Stomach smooth muscle (tissue), 2 donors: ENCODE data around the gene ZNF397.

Source experiments
- H3K27ac ChIP-seq: one replicate; pipeline ENCODE4 v1.7.0; 2013; ENCODE audit warnings: mild to moderate bottlenecking, low read length, inconsistent platforms
- H3K27me3 ChIP-seq, 2 donors: one replicate each; pipeline ENCODE4 v1.7.0; 2013; ENCODE audit warnings: low read length in 2 of 2; ENCODE audit not compliant: insufficient read depth in 2 of 2, control insufficient read depth in 1 of 2
- H3K36me3 ChIP-seq, 2 donors: one replicate each; pipeline ENCODE4 v1.7.0; 2013; ENCODE audit warnings: low read length in 2 of 2; ENCODE audit not compliant: control insufficient read depth in 2 of 2, insufficient read depth in 2 of 2
- H3K4me1 ChIP-seq: one replicate; pipeline ENCODE4 v1.7.0; 2013; ENCODE audit warnings: low read length; ENCODE audit not compliant: control insufficient read depth, insufficient read depth
- H3K4me3 ChIP-seq, 2 donors: one replicate each; pipeline ENCODE4 v1.7.0; 2013; ENCODE audit warnings: low read length in 2 of 2
- H3K9ac ChIP-seq, 2 donors: one replicate each; pipeline ENCODE4 v1.7.0; 2013; ENCODE audit warnings: low read length in 2 of 2, mild to moderate bottlenecking in 1 of 2
- H3K9me3 ChIP-seq, 2 donors: one replicate each; pipeline ENCODE4 v1.7.0; 2013; ENCODE audit warnings: low read length in 2 of 2; ENCODE audit not compliant: control insufficient read depth in 2 of 2
- donor health status: healthy.
- donor health status: Pancreatic carcinoma.

The ZNF397 gene

GRCh38 chr18:35245719-35246317 lies 5.0 kb downstream of the ZNF397 start:
- no peak overlapping the region for H3K4me3 ChIP-seq
- H3K9ac ChIP-seq: no peak overlapping the region
- no peaks in the 10 kb centered on the region for H3K9me3 ChIP-seq
- no peaks in the 10 kb centered on the region for H3K27me3 ChIP-seq
- H3K36me3 ChIP-seq: peaks cover 44 to 50% of the 10 kb centered on the region in 2 donors
- peaks cover 4% of the 10 kb centered on the region for H3K4me1 ChIP-seq
- H3K27ac ChIP-seq: no peak overlapping the region

- no peak overlapping the region for H3K4me3 ChIP-seq
- H3K9ac ChIP-seq: no peak overlapping the region
- H3K9me3 ChIP-seq: no peaks in the 10 kb centered on the region
- H3K27me3 ChIP-seq: no peaks in the 10 kb centered on the region
- peaks cover 46 to 52% of the 10 kb centered on the region in 2 donors for H3K36me3 ChIP-seq
- peaks cover 4% of the 10 kb centered on the region for H3K4me1 ChIP-seq
- no peak overlapping the region for H3K27ac ChIP-seq
Observed at GRCh38 chr18:35246831-35247230, 6.0 kb downstream of the ZNF397 start.

- Histone ChIP-seq H3K9me3 (no peaks in the 10 kb centered on the region), H3K36me3 (peaks cover 47 to 52% of the 10 kb centered on the region in 2 donors), H3K4me1 (peaks cover under 1% of the 10 kb centered on the region), H3K9ac (no peak overlapping the region), H3K27me3 (no peaks in the 10 kb centered on the region), H3K4me3 (no peak overlapping the region), H3K27ac (no peak overlapping the region)
Observed at GRCh38 chr18:35247412-35248249, 6.8 kb downstream of the ZNF397 start.

GRCh38 chr18:35248429-35248828 lies 7.6 kb downstream of the ZNF397 start:
- no peak overlapping the region for H3K9ac ChIP-seq
- no peaks in the 10 kb centered on the region for H3K27me3 ChIP-seq
- H3K27ac ChIP-seq: no peak overlapping the region
- no peaks in the 10 kb centered on the region for H3K9me3 ChIP-seq
- no peak overlapping the region for H3K4me3 ChIP-seq
- no peaks in the 10 kb centered on the region for H3K4me1 ChIP-seq
- H3K36me3 ChIP-seq: peaks cover 46 to 48% of the 10 kb centered on the region in 2 donors

- Histone ChIP-seq H3K27me3 (no peaks in the 10 kb centered on the region), H3K4me3 (no peak overlapping the region), H3K9me3 (no peaks in the 10 kb centered on the region), H3K36me3 (peaks cover 24 to 34% of the 10 kb centered on the region in 2 donors), H3K4me1 (no peaks in the 10 kb centered on the region), H3K9ac (no peak overlapping the region), H3K27ac (no peak overlapping the region)
Observed at GRCh38 chr18:35252466-35252865, 11.6 kb downstream of the ZNF397 start.

GRCh38 chr18:35253655-35254287 lies 12.9 kb downstream of the ZNF397 start:
- no peak overlapping the region for H3K4me3 ChIP-seq
- no peak overlapping the region for H3K27ac ChIP-seq
- H3K36me3 ChIP-seq: peaks cover 18 to 32% of the 10 kb centered on the region in 2 donors
- H3K9me3 ChIP-seq: no peaks in the 10 kb centered on the region
- no peaks in the 10 kb centered on the region for H3K27me3 ChIP-seq
- H3K4me1 ChIP-seq: no peaks in the 10 kb centered on the region
- no peak overlapping the region for H3K9ac ChIP-seq

GRCh38 chr18:35256947-35257346 lies 16.1 kb downstream of the ZNF397 start:
- Histone ChIP-seq H3K9ac (no peak overlapping the region), H3K4me1 (no peaks in the 10 kb centered on the region), H3K36me3 (peaks cover 12 to 30% of the 10 kb centered on the region in 2 donors), H3K27ac (no peak overlapping the region), H3K4me3 (no peak overlapping the region), H3K27me3 (no peaks in the 10 kb centered on the region), H3K9me3 (no peaks in the 10 kb centered on the region)

GRCh38 chr18:35264409-35264808 lies 23.6 kb downstream of the ZNF397 start:
- Histone ChIP-seq H3K4me1 (peaks cover 4% of the 10 kb centered on the region), H3K36me3 (peaks cover 10 to 11% of the 10 kb centered on the region in 2 donors), H3K4me3 (no peak overlapping the region), H3K9me3 (no peaks in the 10 kb centered on the region), H3K27ac (no peak overlapping the region), H3K27me3 (no peaks in the 10 kb centered on the region), H3K9ac (no peak overlapping the region)

GRCh38 chr18:35267161-35267651 lies 26.4 kb downstream of the ZNF397 start:
- peaks cover 5 to 9% of the 10 kb centered on the region in 2 donors for H3K36me3 ChIP-seq
- H3K27ac ChIP-seq: peak overlapping the region; percentile 70
- peak overlapping the region; percentile 74 to 86 for H3K4me3 ChIP-seq
- peak overlapping the region; percentile 71 to 78 for H3K9ac ChIP-seq
- H3K27me3 ChIP-seq: no peaks in the 10 kb centered on the region
- H3K4me1 ChIP-seq: peaks cover 4% of the 10 kb centered on the region
- H3K9me3 ChIP-seq: no peaks in the 10 kb centered on the region

- Histone ChIP-seq H3K36me3 (peaks cover 0 to 4% of the 10 kb centered on the region in 2 donors), H3K4me1 (peaks cover 4% of the 10 kb centered on the region), H3K4me3 (peak overlapping the region; percentile 74 to 86), H3K9ac (peak overlapping the region; percentile 71), H3K27me3 (no peaks in the 10 kb centered on the region), H3K9me3 (no peaks in the 10 kb centered on the region), H3K27ac (no peak overlapping the region)
Observed at GRCh38 chr18:35267809-35268208, 27.0 kb downstream of the ZNF397 start.
